Measurements from ENCODE around the gene AP1G1. TPM values are rescaled to one million over a fixed set of nuclear protein-coding genes. Genes with fewer than 3 reads are reported as not detected.

AP1G1 gene
- total and polyA plus RNA-seq, 2 of the 4 experiments (the other 2 are of a cell fraction): 48.3 to 86.7 TPM

- no peak; the same call in 1 of the 2 replicates for TF ChIP-seq CTCF (conservative IDR thresholded peaks at IDR 0.05; ENCODE audit: low read depth, low read length)
- TF ChIP-seq NFE2L2 (IDR thresholded peaks at IDR 0.05; ENCODE audit: low read depth, low read length): no peak
- TF ChIP-seq MAFK (IDR thresholded peaks at IDR 0.05; ENCODE audit: low read depth, low read length): no peak
These were observed 37.2 kb upstream of the AP1G1 start, which contains the start of gene ATXN1L (continued) for GRCh38 chr16:71845639-71846430.

All from IMR-90 (cell line).